Measurements from ENCODE around the gene P2RX2.

DNA sequence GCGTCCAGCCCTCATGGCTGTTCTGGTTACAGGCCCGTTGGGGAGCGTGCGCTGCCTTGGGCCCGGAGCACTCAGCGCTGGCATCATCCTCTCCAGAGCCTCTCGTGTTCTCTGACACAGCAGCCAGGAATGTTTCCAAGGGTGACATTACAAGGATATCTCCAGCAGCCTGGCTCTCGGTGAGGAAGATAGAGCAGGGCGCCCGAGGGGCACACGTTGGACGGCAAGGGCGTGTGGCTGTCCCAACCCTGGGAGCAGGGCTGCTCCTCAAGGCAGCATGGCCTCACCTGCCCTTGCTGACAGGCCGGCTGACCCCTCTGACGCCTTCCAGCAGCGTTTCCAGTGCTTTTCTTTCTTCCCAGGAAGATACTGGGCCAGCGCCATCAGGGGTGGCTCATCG is 22.6 kb upstream of the P2RX2 start:
- TF ChIP-seq EZH2 (IDR thresholded peaks at IDR 0.05; ENCODE audit: low read depth): no peak
- TF ChIP-seq, protein P1, sequence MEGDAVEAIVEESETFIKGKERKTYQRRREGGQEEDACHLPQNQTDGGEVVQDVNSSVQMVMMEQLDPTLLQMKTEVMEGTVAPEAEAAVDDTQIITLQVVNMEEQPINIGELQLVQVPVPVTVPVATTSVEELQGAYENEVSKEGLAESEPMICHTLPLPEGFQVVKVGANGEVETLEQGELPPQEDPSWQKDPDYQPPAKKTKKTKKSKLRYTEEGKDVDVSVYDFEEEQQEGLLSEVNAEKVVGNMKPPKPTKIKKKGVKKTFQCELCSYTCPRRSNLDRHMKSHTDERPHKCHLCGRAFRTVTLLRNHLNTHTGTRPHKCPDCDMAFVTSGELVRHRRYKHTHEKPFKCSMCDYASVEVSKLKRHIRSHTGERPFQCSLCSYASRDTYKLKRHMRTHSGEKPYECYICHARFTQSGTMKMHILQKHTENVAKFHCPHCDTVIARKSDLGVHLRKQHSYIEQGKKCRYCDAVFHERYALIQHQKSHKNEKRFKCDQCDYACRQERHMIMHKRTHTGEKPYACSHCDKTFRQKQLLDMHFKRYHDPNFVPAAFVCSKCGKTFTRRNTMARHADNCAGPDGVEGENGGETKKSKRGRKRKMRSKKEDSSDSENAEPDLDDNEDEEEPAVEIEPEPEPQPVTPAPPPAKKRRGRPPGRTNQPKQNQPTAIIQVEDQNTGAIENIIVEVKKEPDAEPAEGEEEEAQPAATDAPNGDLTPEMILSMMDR (conservative IDR thresholded peaks at IDR 0.05): no peak

Data from PC-9 (cell line).